C4-2B (cell line): Measurements from ENCODE around the gene RBX1.

Experiments used
- ZFX ChIP-seq: fragments of 450-650 bp; IDR thresholded peaks from 2 replicates; pipeline ENCODE4 v1.6.1; 2017
- TF ChIP-seq, protein P1 (sequence below): fragments of 450-650 bp; conservative IDR thresholded peaks from 2 replicates; pipeline ENCODE4 v1.5.1; 2017; ENCODE audit warnings: mild to moderate bottlenecking

DNA sequence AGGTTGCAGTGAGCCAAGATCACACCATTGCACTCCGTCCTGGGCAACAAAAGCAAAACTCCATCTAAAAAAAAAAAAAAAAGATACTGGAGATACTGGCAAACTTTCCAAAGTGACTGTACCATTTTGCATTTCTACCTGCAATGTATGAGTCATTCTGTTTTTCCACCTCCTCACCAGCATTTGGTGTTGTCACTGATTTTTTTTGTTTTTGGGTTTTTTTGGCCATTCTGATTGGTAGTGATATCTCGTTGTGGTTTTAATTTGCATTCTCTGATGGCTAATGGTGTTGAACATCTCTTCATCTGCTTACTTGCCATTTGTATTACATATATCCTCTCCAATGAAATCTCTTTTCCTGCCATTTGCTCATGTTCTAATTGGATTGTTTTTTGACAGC, 12.0 kb upstream of the RBX1 start:
- TF ChIP-seq, protein P1, sequence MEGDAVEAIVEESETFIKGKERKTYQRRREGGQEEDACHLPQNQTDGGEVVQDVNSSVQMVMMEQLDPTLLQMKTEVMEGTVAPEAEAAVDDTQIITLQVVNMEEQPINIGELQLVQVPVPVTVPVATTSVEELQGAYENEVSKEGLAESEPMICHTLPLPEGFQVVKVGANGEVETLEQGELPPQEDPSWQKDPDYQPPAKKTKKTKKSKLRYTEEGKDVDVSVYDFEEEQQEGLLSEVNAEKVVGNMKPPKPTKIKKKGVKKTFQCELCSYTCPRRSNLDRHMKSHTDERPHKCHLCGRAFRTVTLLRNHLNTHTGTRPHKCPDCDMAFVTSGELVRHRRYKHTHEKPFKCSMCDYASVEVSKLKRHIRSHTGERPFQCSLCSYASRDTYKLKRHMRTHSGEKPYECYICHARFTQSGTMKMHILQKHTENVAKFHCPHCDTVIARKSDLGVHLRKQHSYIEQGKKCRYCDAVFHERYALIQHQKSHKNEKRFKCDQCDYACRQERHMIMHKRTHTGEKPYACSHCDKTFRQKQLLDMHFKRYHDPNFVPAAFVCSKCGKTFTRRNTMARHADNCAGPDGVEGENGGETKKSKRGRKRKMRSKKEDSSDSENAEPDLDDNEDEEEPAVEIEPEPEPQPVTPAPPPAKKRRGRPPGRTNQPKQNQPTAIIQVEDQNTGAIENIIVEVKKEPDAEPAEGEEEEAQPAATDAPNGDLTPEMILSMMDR: no peak
- TF ChIP-seq ZFX: no peak
